ENCODE results near the gene NRP1. TPM values are rescaled to one million over a fixed set of nuclear protein-coding genes. Genes with fewer than 3 reads are reported as not detected.

NRP1 gene
- total and polyA plus RNA-seq, 2 donors (not counting 3 experiments of a cell fraction or from before 2014, with no cell fraction given) = 122 to 306 TPM

DNA sequence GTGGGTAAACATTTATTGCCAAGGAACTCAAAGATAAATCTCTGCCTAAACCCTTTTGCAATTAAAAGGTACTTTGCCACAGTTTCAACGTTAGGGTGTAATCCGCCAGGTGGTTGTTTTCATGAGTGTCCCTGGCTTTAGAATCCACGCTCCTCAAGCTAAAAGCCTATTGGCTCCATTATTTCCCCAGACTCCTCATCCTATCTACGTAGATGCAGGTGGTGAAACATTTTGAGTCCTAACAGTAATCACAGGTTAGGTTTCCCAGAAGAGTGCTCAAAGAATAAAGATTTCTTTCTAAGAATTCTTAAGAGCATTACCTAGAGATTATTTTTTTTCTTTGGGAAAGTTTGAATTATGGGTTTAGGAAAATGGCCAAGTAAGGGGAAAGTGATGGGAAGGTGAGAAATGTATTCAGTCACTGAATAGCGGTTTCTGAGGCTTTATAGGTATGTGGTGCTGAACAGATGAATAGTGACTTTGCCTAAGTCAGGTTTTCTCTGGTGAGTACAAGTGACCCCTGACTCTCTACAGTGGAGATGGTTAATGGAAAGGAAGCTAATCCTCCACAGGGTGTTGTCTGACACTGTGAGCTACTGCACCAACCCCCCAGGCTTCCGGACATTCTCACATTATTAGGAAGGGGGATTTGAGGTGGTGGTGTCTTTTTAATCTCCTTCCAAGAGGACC is 60.2 kb downstream of the NRP1 start:
- CTCF ChIA-PET = interaction anchor here (0.8 to 3.1 kb wide), 10 partner anchors 9 to 81 kb away, joined by 3 to 18 read pairs (median 4); partner anchors contain the start of gene NRP1
- DNase-seq (ENCODE audit: low read depth, low spot score) = no peak
- H3K9me1 ChIP-seq (replicated peaks; ENCODE audit: control insufficient read depth, extremely low read depth, insufficient read depth, low read length) = no peaks in the 10 kb centered on the region
- no peaks in the 10 kb centered on the region for H3K27me3 ChIP-seq (ENCODE audit: control insufficient read depth in 2 of 2, insufficient read depth in 2 of 2, low read length in 2 of 2)
- H3K4me1 ChIP-seq (ENCODE audit: control insufficient read depth, extremely low read depth, insufficient read depth, low read length) = peaks cover 50% of the 10 kb centered on the region
- peak overlapping the region; percentile 85 for H3K27ac ChIP-seq (ENCODE audit: insufficient read depth, low read depth, low read length)
- dilution Hi-C loops (cut with MboI; ENCODE audit: extremely low pct_ligation_motif_present, low sequenced_read_pairs) (no loop called here), intact Hi-C loops (cut with micrococcal nuclease) (no loop called here)
- POLR2A ChIA-PET = no interaction called here
- no peak overlapping the region for H2AFZ ChIP-seq (ENCODE audit: low read depth, low read length)
- H3K79me2 ChIP-seq (ENCODE audit: control insufficient read depth, insufficient read depth, low read length) = peaks cover 81% of the 10 kb centered on the region
- no TSS peak for BruUV-seq (replicated peaks)
- H3K4me3 ChIP-seq (replicated peaks in 1 of 3; ENCODE audit: insufficient read depth in 1 of 3, low read depth in 1 of 3, low read length in 3 of 3) = no peak overlapping the region
- H4K20me1 ChIP-seq (replicated peaks; ENCODE audit: control insufficient read depth, extremely low read depth, insufficient read depth, low read length) = no peaks in the 10 kb centered on the region
- H3K4me2 ChIP-seq (ENCODE audit: insufficient read depth, low read length) = peak overlapping the region; percentile 16
- peaks cover 2 to 17% of the 10 kb centered on the region in 2 experiments for H3K36me3 ChIP-seq (ENCODE audit: control insufficient read depth in 2 of 2, extremely low read depth in 1 of 2, insufficient read depth in 2 of 2, low read length in 2 of 2)
- TF ChIP-seq, protein P1, sequence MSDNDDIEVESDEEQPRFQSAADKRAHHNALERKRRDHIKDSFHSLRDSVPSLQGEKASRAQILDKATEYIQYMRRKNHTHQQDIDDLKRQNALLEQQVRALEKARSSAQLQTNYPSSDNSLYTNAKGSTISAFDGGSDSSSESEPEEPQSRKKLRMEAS (IDR thresholded peaks at IDR 0.05; ENCODE audit: insufficient read depth, insufficient read length) = no peak
- TF ChIP-seq POLR2A (IDR thresholded peaks at IDR 0.05; ENCODE audit: low read depth, low read length) (no peak), JUN (IDR thresholded peaks at IDR 0.05; ENCODE audit: borderline replicate concordance, insufficient read depth, insufficient read length, low read depth) (no peak), EZH2 (IDR thresholded peaks at IDR 0.05; ENCODE audit: borderline replicate concordance, low read depth, low read length, severe bottlenecking) (no peak)
- no peaks in the 10 kb centered on the region for H3K9me3 ChIP-seq (replicated peaks; ENCODE audit: control insufficient read depth, insufficient read depth, low read length)
- peak overlapping the region; percentile 64 for H3K9ac ChIP-seq (replicated peaks; ENCODE audit: extremely low read depth, insufficient read depth, low read length)
- no peak for FAIRE-seq

DNA sequence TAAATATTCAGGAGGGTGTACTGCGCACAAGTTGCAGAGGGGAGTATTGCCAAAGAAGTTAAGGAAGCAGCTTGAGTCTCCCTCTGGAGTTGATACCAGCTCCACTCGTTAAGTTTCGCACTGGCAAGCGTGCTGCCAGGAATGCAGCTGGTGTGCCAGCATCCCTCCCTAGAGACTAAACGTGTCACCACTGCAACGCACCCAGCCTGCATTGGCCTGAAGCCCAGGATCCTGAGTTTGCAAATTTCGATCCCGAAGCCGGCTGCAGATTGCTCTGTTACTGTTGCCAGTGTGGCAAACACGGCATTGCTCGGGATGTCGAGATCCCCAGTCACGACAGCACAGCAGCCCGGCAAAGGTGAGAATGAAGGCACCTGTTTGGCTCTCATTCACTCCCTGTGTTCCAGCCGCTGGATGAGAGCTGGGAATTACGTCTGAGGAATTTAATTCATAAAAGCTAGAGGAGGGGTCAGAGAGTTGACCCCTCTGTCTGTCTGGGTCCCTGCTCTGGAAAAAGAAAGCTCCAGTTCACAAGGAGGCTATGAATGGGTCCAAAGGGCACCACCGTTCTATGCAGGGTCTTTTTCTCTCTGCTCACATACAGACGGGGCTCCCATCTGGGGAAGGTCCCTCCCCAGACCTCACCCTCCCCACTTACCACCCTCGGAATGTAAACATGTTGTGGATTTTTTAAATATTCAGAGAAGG is 61.0 kb downstream of the NRP1 start:
- peak overlapping the region; percentile 16 for H3K4me2 ChIP-seq (ENCODE audit: insufficient read depth, low read length)
- BruUV-seq (replicated peaks) = TSS peak; percentile 53
- H3K27me3 ChIP-seq (ENCODE audit: control insufficient read depth in 2 of 2, insufficient read depth in 2 of 2, low read length in 2 of 2) = no peaks in the 10 kb centered on the region
- H3K27ac ChIP-seq (ENCODE audit: insufficient read depth, low read depth, low read length) = peak overlapping the region; percentile 85
- H3K9me3 ChIP-seq (replicated peaks; ENCODE audit: control insufficient read depth, insufficient read depth, low read length) = no peaks in the 10 kb centered on the region
- H3K4me1 ChIP-seq (ENCODE audit: control insufficient read depth, extremely low read depth, insufficient read depth, low read length) = peaks cover 46% of the 10 kb centered on the region
- dilution Hi-C loops (cut with MboI; ENCODE audit: extremely low pct_ligation_motif_present, low sequenced_read_pairs) = no loop called here
- peak; percentile 85 for FAIRE-seq
- peak; percentile 93 for DNase-seq (ENCODE audit: low read depth, low spot score)
- no peak overlapping the region for H3K4me3 ChIP-seq (replicated peaks in 1 of 3; ENCODE audit: insufficient read depth in 1 of 3, low read depth in 1 of 3, low read length in 3 of 3)
- H3K79me2 ChIP-seq (ENCODE audit: control insufficient read depth, insufficient read depth, low read length) = peaks cover 77% of the 10 kb centered on the region
- no peaks in the 10 kb centered on the region for H3K9me1 ChIP-seq (replicated peaks; ENCODE audit: control insufficient read depth, extremely low read depth, insufficient read depth, low read length)
- ChIA-PET POLR2A (interaction anchor here (0.6 to 1.2 kb wide), 4 partner anchors 10 to 80 kb away, joined by 3 read pairs; no protein-coding TSS in a partner anchor), CTCF (interaction anchor here (0.6 to 3.1 kb wide), 15 partner anchors 8 to 1365 kb away, joined by 3 to 18 read pairs (median 4); partner anchors contain the start of gene NRP1)
- no peak overlapping the region for H2AFZ ChIP-seq (ENCODE audit: low read depth, low read length)
- peak overlapping the region; percentile 64 for H3K9ac ChIP-seq (replicated peaks; ENCODE audit: extremely low read depth, insufficient read depth, low read length)
- TF ChIP-seq, protein P2, sequence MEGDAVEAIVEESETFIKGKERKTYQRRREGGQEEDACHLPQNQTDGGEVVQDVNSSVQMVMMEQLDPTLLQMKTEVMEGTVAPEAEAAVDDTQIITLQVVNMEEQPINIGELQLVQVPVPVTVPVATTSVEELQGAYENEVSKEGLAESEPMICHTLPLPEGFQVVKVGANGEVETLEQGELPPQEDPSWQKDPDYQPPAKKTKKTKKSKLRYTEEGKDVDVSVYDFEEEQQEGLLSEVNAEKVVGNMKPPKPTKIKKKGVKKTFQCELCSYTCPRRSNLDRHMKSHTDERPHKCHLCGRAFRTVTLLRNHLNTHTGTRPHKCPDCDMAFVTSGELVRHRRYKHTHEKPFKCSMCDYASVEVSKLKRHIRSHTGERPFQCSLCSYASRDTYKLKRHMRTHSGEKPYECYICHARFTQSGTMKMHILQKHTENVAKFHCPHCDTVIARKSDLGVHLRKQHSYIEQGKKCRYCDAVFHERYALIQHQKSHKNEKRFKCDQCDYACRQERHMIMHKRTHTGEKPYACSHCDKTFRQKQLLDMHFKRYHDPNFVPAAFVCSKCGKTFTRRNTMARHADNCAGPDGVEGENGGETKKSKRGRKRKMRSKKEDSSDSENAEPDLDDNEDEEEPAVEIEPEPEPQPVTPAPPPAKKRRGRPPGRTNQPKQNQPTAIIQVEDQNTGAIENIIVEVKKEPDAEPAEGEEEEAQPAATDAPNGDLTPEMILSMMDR (IDR thresholded peaks at IDR 0.05; ENCODE audit: extremely low read depth in 1 of 2, insufficient read depth in 1 of 2, low read depth in 1 of 2, low read length in 2 of 2) = peak in 1 of 2 donors; percentile 28
- TF ChIP-seq JUN (IDR thresholded peaks at IDR 0.05; ENCODE audit: borderline replicate concordance, insufficient read depth, insufficient read length, low read depth) (peak; percentile 10), MYC (IDR thresholded peaks at IDR 0.05; ENCODE audit: low read depth, low read length) (peak; percentile 56), EZH2 (IDR thresholded peaks at IDR 0.05; ENCODE audit: borderline replicate concordance, low read depth, low read length, severe bottlenecking) (no peak), FOS (IDR thresholded peaks at IDR 0.05; ENCODE audit: borderline replicate concordance, insufficient read depth, low read length) (no peak), GATA2 (IDR thresholded peaks at IDR 0.05; ENCODE audit: insufficient read depth, insufficient read length, low read depth, low read length) (no peak), POLR2A (IDR thresholded peaks at IDR 0.05; ENCODE audit: low read depth, low read length) (peak; percentile 51), POLR2AphosphoS5 (IDR thresholded peaks at IDR 0.05; ENCODE audit: insufficient read depth, low read depth, low read length) (peak; percentile 37)
- TF ChIP-seq, protein P1 (IDR thresholded peaks at IDR 0.05; ENCODE audit: insufficient read depth, insufficient read length) = peak; percentile 13
- no peaks in the 10 kb centered on the region for H4K20me1 ChIP-seq (replicated peaks; ENCODE audit: control insufficient read depth, extremely low read depth, insufficient read depth, low read length)
- intact Hi-C loops (cut with micrococcal nuclease) = loop anchor here (1.0 to 2.0 kb wide), 2 partner anchors 9 to 29 kb away; no protein-coding TSS in a partner anchor
- H3K36me3 ChIP-seq (ENCODE audit: control insufficient read depth in 2 of 2, extremely low read depth in 1 of 2, insufficient read depth in 2 of 2, low read length in 2 of 2) = peaks cover under 1 to 12% of the 10 kb centered on the region in 2 experiments

Measured in endothelial cell of umbilical vein (primary cell).